C4-2B (cell line): ENCODE results near the gene EHBP1.

Experiments used
- ZFX ChIP-seq: fragments of 450-650 bp; IDR thresholded peaks from 2 replicates; pipeline ENCODE4 v1.6.1; 2017
- TF ChIP-seq, protein P1 (sequence below): fragments of 450-650 bp; conservative IDR thresholded peaks from 2 replicates; pipeline ENCODE4 v1.5.1; 2017; ENCODE audit warnings: mild to moderate bottlenecking

DNA sequence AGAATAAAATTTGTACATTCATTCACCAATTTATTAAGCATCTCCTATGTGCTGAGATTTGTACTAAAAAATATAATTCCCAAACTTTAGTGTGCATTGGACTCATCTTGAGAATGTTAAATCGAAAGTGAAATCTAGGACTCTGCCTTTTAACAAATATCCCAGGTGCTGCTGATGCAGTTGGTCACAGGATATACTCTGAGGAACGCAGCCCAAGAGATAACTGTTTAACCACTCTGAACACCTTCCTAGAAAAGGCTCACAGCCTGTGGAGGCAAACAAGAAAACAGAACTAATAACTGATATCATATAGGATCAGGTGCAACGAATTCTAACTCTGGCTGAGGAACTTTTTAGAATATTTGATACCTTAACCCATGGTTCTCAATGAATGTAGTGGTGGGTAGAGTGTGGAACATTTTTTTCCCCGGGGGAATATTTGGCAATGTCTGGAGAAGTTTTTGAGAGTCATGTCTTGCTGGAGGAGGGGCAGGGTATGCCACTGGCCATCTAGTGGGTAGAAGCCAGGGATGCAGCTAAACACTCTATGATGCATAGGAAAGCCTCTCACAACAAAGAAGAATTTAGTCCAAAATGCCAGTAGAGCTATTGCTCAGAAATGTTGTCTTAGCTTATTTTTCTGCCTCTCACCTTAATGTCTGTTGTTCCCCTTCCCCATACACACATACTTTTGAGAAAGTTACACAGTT is 96.5 kb downstream of the EHBP1 start:
- TF ChIP-seq ZFX: no peak
- TF ChIP-seq, protein P1, sequence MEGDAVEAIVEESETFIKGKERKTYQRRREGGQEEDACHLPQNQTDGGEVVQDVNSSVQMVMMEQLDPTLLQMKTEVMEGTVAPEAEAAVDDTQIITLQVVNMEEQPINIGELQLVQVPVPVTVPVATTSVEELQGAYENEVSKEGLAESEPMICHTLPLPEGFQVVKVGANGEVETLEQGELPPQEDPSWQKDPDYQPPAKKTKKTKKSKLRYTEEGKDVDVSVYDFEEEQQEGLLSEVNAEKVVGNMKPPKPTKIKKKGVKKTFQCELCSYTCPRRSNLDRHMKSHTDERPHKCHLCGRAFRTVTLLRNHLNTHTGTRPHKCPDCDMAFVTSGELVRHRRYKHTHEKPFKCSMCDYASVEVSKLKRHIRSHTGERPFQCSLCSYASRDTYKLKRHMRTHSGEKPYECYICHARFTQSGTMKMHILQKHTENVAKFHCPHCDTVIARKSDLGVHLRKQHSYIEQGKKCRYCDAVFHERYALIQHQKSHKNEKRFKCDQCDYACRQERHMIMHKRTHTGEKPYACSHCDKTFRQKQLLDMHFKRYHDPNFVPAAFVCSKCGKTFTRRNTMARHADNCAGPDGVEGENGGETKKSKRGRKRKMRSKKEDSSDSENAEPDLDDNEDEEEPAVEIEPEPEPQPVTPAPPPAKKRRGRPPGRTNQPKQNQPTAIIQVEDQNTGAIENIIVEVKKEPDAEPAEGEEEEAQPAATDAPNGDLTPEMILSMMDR: no peak
